ENCODE results near the gene RGS10.

DNA sequence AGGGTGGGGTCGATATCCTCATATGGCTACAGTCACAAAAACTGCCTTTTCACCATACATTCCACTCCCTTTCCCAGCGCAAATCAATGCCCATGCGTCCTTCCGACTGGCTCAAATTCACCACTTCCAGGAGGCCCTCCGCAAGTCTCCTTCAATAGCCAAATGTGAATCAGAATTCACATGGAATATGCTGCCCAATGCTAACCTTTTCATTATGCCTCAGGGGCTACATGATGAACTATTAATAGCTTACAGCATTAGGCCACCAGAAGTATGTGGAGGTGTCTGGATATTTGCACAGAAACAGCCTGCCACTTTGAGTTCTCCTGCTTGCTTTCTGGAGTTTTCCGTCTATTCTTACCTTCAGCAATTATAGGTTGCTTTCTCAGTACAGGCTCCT lies 27.7 kb downstream of the RGS10 start:
- TF ChIP-seq ZNF423 (CRISPR knock-in tag; IDR thresholded peaks at IDR 0.05) (no peak), ZNF121 (CRISPR knock-in tag; IDR thresholded peaks at IDR 0.05) (no peak)
- TF ChIP-seq, protein P1, sequence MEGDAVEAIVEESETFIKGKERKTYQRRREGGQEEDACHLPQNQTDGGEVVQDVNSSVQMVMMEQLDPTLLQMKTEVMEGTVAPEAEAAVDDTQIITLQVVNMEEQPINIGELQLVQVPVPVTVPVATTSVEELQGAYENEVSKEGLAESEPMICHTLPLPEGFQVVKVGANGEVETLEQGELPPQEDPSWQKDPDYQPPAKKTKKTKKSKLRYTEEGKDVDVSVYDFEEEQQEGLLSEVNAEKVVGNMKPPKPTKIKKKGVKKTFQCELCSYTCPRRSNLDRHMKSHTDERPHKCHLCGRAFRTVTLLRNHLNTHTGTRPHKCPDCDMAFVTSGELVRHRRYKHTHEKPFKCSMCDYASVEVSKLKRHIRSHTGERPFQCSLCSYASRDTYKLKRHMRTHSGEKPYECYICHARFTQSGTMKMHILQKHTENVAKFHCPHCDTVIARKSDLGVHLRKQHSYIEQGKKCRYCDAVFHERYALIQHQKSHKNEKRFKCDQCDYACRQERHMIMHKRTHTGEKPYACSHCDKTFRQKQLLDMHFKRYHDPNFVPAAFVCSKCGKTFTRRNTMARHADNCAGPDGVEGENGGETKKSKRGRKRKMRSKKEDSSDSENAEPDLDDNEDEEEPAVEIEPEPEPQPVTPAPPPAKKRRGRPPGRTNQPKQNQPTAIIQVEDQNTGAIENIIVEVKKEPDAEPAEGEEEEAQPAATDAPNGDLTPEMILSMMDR (IDR thresholded peaks at IDR 0.05), result no peak

Data from WTC11 (cell line).